NCI-H187 (cell line): Measurements from ENCODE around the gene CHST15.

Experiments
- DNase-seq, 2 experiments: peaks; one replicate each; lab custom pipeline; 2025; lab: John Stamatoyannopoulos, UW

CHST15 gene

GRCh38 chr10:124082555-124082954, 10.8 kb downstream of the CHST15 start:
- DNase-seq = no peak

- DNase-seq = no peak
Observed at GRCh38 chr10:124081547-124082140, 11.8 kb downstream of the CHST15 start.

DNA sequence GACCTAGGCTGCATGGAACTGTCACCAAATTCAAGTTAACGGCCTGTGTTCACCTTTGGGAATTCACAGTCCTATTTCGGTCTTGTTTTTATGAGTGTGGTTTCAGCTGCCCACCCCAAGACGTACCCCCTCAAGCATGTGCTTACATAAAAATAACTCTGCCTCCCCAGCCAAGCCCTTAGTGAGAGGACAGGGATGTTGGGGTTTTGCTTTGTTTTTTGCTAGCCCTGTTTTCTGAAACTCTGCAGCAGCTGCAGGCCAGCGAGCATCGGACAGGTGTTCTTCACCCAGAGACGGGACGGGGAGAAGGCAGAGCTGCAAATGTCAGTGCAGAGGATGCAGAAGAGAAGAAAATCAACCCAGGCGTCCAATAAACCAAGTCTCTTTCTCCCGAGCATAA, 13.5 kb downstream of the CHST15 start:
- DNase-seq = no peak

- DNase-seq = no peak
Observed at GRCh38 chr10:124078714-124079113, 14.7 kb downstream of the CHST15 start.

GRCh38 chr10:124078028-124078427, 15.4 kb downstream of the CHST15 start:
- no peak for DNase-seq

DNA sequence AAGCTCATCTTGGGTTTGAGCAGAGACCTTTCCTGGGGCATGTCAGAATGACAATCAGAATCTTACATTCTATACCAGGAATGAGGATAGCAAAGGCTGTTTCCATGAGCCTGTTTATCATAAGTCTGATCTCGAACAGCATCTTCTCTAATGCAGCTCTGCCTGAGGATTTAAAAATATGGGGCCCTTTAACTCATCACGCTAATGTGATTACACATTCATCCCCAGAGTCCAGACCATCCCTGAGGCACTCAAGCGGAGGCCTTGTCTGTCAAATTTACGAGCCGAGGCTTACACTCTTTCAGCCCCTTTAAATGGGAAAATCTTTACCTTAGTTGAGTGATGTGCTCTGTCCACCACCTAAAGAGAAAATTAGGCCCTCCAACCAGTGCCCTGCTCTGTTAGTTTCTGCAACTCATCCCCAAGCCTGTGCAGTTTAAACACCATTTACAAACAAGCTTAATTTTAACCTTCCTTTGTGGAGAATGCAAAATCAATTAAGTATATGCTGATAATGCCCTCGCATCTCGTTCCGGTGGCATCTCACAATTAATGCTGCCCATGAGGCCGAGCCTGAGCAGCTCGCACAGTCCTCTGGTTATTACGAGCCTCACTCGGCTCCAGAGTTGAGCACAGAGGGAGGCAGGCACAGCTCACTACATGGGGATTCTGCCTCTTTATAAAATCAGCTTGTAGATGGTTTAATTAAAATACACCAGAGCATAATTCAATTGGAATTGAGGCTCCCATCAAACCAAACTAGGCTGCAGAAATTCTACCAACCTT, 16.0 kb downstream of the CHST15 start:
- DNase-seq = no peak

- DNase-seq = no peak
Observed at GRCh38 chr10:124076148-124076733, 17.2 kb downstream of the CHST15 start.

GRCh38 chr10:124075231-124075955, 18.0 kb downstream of the CHST15 start:
- DNase-seq = no peak

- DNase-seq = no peak
Observed at GRCh38 chr10:124074501-124075109, 18.8 kb downstream of the CHST15 start.

- no peak for DNase-seq
Observed at GRCh38 chr10:124073978-124074377, 19.4 kb downstream of the CHST15 start.

- no peak for DNase-seq
Observed at GRCh38 chr10:124072541-124072940, 20.9 kb downstream of the CHST15 start.

- DNase-seq = no peak
Observed at GRCh38 chr10:124072106-124072505, 21.3 kb downstream of the CHST15 start.

GRCh38 chr10:124071141-124071540, 22.3 kb downstream of the CHST15 start:
- DNase-seq = no peak

- DNase-seq = no peak
Observed at GRCh38 chr10:124070666-124071065, 22.7 kb downstream of the CHST15 start.

DNA sequence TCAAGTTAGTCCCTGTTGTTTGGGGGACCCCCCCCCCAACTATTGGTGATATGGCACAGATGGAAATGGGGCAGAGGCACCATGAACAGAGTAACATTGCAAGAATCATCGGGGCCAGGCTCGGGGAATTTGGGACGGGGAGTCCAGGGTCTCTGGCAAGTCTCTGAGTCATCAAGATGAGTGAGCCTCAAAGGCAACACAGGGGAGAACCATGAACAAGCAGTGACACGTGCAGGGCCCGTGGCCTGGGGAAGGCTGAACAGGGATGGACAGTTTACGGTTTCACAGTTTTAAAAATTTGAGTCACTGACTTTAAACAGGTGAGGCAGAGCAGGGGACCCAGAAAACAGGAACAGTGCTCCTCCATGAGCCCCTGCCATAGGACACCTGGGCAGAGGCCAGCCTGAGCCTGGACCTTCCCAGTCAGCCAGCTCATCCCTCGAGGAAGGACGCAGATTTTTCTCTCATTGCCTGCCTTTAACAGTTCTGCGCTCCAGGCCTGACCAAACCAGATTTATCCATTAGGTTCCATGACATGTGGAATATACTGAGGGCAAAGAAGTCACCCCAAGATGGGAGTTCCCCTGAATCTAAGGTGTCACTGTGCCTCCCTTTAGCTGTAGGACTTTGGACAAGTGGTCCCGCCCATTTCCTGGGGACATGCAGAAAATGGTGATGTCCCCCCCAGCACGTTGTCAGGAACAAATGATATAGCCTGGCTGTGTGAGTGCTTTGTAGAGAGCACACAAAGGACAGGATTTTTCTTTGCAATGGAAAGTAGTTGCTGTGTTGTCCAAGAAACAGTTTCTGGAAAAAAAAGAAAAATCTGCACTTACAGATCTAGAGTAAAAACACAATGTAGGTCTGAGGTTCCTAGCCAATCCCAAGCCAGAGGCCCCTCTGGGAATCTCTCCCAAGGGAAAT, 23.8 kb downstream of the CHST15 start:
- DNase-seq = no peak

- no peak for DNase-seq
Observed at GRCh38 chr10:124068929-124069328, 24.5 kb downstream of the CHST15 start.

DNA sequence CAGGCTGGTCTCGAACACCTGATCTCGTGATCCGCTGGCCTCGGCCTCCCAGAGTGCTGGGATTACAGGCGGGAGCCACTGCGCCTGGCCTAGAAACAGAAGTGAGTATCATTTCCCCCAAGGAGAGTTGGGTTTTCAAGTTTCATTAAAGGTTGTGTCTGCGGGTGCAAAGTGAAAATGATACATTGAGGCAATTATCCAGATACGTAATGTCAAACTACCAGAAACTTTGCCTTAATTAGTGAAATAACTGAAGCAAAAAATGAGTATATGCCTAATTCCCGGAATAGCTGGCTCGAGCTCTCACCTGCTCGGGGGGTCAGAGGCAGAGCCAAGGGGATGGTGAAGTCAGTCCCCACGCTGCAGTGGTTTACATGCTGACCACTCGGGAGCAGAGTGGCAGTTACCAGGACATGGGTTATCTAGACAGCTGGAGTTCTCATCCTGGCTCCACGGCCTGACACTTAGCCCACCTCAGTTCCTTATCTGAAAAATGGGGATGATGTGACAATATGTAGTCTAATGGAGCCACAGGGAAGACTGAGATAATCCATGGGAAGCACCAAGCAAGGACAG, 25.5 kb downstream of the CHST15 start:
- DNase-seq = no peak

GRCh38 chr10:124066781-124067714, 26.4 kb downstream of the CHST15 start:
- no peak for DNase-seq

DNA sequence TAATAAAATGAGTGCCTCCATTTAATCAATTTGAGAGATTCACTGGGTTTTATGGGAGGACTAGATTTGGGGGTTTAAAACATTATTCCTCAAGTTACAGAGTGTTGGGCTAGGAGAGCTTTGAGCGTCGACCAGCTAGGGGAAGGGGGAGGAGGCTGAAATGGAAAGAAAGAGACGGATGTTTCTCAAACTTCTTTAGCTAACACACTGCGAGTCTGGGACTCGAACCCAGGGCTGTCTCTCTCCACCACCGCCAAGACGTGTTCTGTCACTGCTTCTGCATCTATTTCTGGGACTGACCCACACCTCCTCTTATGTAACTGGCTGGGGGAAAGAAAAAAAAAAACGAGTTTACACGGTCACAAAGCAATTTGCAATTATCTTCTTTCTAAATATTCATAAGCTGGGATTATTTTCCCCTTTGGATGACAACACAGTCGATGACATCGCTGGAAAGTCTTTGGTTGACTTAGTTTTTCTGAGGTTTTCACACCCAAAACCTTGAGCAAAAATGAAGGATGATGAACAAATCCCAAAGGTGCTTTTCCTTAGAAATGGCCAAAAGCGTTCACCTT, 27.2 kb downstream of the CHST15 start:
- no peak for DNase-seq
